SK-N-SH (cell line): Measurements from ENCODE around the gene PTTG1IP.

ENCODE experiments used
- CTCF ChIP-seq: fragments of 200-600 bp; sonication (generic); IDR thresholded peaks from 2 replicates; pipeline ENCODE4 v1.6.1; 2017; ENCODE audit warnings: antibody characterized with exemption, mild to moderate bottlenecking, moderate library complexity
- EP300 ChIP-seq, 2 experiments: IDR thresholded peaks; 2 replicates each; pipeline versions ENCODE4 v1.4.0 to v1.6.1; 2012; ENCODE audit warnings: borderline replicate concordance in 1 of 2, low read depth in 1 of 2, low read length in 1 of 2
- EZH2phosphoT487 ChIP-seq: fragments of 200-600 bp; sonication (generic); IDR thresholded peaks from 2 replicates; pipeline ENCODE4 v1.6.1; 2017; ENCODE audit warnings: low read depth, mixed run types, mild to moderate bottlenecking, antibody characterized with exemption, moderate library complexity, borderline replicate concordance
- POLR2AphosphoS5 ChIP-seq: IDR thresholded peaks from 2 replicates; pipeline ENCODE4 v1.6.1; 2012; ENCODE audit warnings: low read depth, low read length
- RCOR1 ChIP-seq: fragments of 150-350 bp; IDR thresholded peaks from 2 replicates; pipeline ENCODE4 v1.6.1; 2017; ENCODE audit warnings: antibody characterized with exemption, low read length
- TF ChIP-seq, protein P1 (sequence below): IDR thresholded peaks from 2 replicates; pipeline ENCODE4 v1.6.1; 2012; ENCODE audit warnings: mild to moderate bottlenecking, low read depth, low read length, moderate library complexity

DNA sequence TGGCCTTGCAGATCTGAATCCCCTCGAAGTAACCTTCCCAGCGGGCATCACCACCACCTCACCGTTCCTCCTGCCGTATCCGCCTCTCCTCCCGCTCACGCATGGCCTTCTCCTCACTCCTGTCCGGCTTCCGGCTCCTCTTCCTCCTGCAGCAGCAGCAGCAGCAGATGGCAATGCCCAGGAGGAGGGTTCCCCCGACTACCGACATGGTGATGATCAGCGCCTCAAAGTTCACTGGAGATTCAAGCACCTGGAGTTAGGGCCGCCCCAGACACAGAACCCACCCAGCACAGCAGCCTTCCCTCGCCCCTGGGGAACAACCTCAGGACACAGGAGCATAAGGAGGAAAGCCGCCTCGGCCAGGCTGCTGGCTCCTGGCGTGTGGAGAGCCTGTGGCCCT, 17.4 kb downstream of the PTTG1IP start:
- TF ChIP-seq CTCF (no peak), RCOR1 (no peak), EP300 (IDR thresholded peaks at IDR 0.05; ENCODE audit: borderline replicate concordance in 1 of 2, low read depth in 1 of 2, low read length in 1 of 2) (no peak), EZH2phosphoT487 (no peak), POLR2AphosphoS5 (no peak)
- TF ChIP-seq, protein P1, sequence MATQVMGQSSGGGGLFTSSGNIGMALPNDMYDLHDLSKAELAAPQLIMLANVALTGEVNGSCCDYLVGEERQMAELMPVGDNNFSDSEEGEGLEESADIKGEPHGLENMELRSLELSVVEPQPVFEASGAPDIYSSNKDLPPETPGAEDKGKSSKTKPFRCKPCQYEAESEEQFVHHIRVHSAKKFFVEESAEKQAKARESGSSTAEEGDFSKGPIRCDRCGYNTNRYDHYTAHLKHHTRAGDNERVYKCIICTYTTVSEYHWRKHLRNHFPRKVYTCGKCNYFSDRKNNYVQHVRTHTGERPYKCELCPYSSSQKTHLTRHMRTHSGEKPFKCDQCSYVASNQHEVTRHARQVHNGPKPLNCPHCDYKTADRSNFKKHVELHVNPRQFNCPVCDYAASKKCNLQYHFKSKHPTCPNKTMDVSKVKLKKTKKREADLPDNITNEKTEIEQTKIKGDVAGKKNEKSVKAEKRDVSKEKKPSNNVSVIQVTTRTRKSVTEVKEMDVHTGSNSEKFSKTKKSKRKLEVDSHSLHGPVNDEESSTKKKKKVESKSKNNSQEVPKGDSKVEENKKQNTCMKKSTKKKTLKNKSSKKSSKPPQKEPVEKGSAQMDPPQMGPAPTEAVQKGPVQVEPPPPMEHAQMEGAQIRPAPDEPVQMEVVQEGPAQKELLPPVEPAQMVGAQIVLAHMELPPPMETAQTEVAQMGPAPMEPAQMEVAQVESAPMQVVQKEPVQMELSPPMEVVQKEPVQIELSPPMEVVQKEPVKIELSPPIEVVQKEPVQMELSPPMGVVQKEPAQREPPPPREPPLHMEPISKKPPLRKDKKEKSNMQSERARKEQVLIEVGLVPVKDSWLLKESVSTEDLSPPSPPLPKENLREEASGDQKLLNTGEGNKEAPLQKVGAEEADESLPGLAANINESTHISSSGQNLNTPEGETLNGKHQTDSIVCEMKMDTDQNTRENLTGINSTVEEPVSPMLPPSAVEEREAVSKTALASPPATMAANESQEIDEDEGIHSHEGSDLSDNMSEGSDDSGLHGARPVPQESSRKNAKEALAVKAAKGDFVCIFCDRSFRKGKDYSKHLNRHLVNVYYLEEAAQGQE, result no peak
